HG02885 (cell line): ENCODE data around the gene ZIC4.

Experiments used
- ATAC-seq: cut with Tn5 transposase; IDR thresholded peaks from one replicate; pipeline ENCODE4 v1.9.1; 2021; ENCODE audit warnings: mild to moderate bottlenecking; ENCODE audit not compliant: unreplicated experiment, poor library complexity

The ZIC4 gene

GRCh38 chr3:147406028-147406931 is at the start of gene ZIC4:
ZIC4 (minus strand) TSS chr3:147406543; CDS start chr3:147402797, 3,746 bp downstream.
- no peak for ATAC-seq

- no peak for ATAC-seq
Observed at GRCh38 chr3:147449669-147450068, 43.3 kb upstream of the ZIC4 start.

- no peak for ATAC-seq
Observed at GRCh38 chr3:147447224-147447623, 40.9 kb upstream of the ZIC4 start.

GRCh38 chr3:147431751-147432150 is 25.4 kb upstream of the ZIC4 start:
- no peak for ATAC-seq

- no peak for ATAC-seq
Observed at GRCh38 chr3:147428754-147429153, 22.4 kb upstream of the ZIC4 start.

GRCh38 chr3:147428326-147428725 is 22.0 kb upstream of the ZIC4 start:
- ATAC-seq = no peak

- ATAC-seq = no peak
Observed at GRCh38 chr3:147427746-147428145, 21.4 kb upstream of the ZIC4 start.

GRCh38 chr3:147426931-147427330 is 20.6 kb upstream of the ZIC4 start:
- ATAC-seq = no peak

- no peak for ATAC-seq
Observed at GRCh38 chr3:147425388-147425850, 19.1 kb upstream of the ZIC4 start.

- ATAC-seq = no peak
Observed at GRCh38 chr3:147424581-147425387, 18.4 kb upstream of the ZIC4 start.

GRCh38 chr3:147423798-147424580 is 17.6 kb upstream of the ZIC4 start:
- no peak for ATAC-seq

GRCh38 chr3:147423537-147423797 is 17.1 kb upstream of the ZIC4 start:
- ATAC-seq = no peak

GRCh38 chr3:147422601-147423536 is 16.5 kb upstream of the ZIC4 start:
- ATAC-seq = no peak

- no peak for ATAC-seq
Observed at GRCh38 chr3:147422196-147422595, 15.9 kb upstream of the ZIC4 start.

- no peak for ATAC-seq
Observed at GRCh38 chr3:147421184-147421912, 15.0 kb upstream of the ZIC4 start.

GRCh38 chr3:147420353-147421183 is 14.2 kb upstream of the ZIC4 start:
- no peak for ATAC-seq

GRCh38 chr3:147419781-147420224 is 13.5 kb upstream of the ZIC4 start:
- ATAC-seq = no peak
